NB4 (cell line): ENCODE data around the gene IMMP2L.

ENCODE experiments used
- MAX ChIP-seq: IDR thresholded peaks from 2 replicates; pipeline ENCODE4 v1.6.1; 2011; ENCODE audit warnings: low read depth, low read length
- MYC ChIP-seq: IDR thresholded peaks from 2 replicates; pipeline ENCODE4 v1.6.1; 2011; ENCODE audit warnings: low read depth, low read length
- POLR2A ChIP-seq: IDR thresholded peaks from 2 replicates; pipeline ENCODE4 v1.6.1; 2011; ENCODE audit warnings: mild to moderate bottlenecking; ENCODE audit not compliant: insufficient read length; ENCODE audit errors: extremely low read depth
- TF ChIP-seq, protein P1 (sequence below): IDR thresholded peaks from one replicate; pipeline ENCODE4 v1.5.1; 2012; ENCODE audit warnings: low read depth, low read length

- no peak for TF ChIP-seq POLR2A
- TF ChIP-seq, protein P1, sequence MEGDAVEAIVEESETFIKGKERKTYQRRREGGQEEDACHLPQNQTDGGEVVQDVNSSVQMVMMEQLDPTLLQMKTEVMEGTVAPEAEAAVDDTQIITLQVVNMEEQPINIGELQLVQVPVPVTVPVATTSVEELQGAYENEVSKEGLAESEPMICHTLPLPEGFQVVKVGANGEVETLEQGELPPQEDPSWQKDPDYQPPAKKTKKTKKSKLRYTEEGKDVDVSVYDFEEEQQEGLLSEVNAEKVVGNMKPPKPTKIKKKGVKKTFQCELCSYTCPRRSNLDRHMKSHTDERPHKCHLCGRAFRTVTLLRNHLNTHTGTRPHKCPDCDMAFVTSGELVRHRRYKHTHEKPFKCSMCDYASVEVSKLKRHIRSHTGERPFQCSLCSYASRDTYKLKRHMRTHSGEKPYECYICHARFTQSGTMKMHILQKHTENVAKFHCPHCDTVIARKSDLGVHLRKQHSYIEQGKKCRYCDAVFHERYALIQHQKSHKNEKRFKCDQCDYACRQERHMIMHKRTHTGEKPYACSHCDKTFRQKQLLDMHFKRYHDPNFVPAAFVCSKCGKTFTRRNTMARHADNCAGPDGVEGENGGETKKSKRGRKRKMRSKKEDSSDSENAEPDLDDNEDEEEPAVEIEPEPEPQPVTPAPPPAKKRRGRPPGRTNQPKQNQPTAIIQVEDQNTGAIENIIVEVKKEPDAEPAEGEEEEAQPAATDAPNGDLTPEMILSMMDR: no peak
- no peak for TF ChIP-seq MYC
- no peak for TF ChIP-seq MAX
Measured at GRCh38 chr7:110944448-110944847, 617.8 kb downstream of the IMMP2L start.
